ENCODE data around the gene BTN2A1. TPM values are rescaled to one million over a fixed set of nuclear protein-coding genes. Genes with fewer than 3 reads are reported as not detected.

The BTN2A1 gene
- total RNA-seq, result 5.2 and 6.8 TPM in 2 replicates

DNA sequence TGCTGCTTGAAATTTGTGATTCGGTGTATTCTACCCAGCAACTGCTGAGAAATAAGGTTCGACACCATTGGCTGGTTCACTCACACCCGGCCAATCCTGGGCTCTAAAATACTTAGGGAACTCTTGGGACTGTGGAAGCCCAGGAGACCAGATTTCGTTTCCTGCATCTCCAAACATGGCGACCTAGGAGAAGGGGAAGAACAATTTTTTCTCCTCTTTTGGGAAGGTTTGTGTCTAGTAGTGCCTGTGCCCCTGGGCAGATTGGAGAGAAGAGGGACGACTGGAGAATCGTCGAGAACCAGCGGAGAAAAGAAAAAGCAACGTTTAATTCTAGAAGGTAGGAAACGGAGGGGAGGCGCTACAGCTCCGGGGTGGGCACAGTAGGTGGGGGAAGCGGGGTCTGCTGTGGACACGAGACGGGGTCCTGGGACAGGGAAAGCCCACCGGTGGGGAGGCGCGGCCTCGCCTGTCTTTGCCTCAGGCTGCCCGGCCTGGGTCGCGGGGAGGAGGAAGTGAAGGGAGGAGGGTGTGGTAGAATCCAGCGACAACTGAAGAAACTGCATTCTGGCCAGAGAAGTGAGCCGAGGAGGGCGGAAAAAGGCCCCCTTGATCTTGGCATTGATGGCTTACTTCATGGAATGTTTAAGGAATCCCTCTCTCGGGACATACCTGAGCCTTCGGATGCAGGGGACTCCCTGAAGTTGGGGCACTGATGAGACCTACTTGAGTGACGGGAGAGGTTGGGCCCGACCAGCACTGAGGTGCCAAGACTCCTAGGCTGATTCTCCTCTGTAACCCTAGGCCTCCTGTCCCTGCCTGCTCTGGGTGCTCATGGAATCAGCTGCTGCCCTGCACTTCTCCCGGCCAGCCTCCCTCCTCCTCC lies at the start of gene BTN2A1:
BTN2A1 (plus strand) TSS at position 150 of the 883 bp plus-strand sequence; CDS start at position 832, 682 bp downstream.

DNA sequence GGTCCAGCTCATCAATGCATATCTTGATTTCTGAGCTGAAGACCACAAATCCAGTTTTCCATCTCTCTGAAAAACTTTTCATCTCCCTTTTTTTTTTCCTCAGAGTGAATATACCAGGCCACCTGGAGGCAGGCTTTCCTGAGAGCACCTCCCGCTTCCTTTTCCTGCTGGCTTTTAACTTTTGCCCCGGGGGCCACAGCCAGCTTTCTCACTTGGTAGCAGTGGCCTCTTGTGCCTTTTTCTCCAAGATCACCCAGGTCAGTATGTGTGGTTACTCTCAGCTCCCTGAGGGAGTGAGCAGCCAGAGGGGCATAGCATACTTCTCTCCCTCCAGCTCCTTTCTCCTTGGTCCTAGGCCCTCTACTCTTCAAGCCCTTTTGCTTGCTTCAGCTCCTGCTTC lies 42.3 kb downstream of the BTN2A1 start, which contains the start of gene BTN1A1:
BTN1A1 (plus strand) TSS at position 202 of the 400 bp plus-strand sequence. CDS start 984 bp downstream, outside the sequence.

Other genes starting within 250 kb of the BTN2A1 start
- gene BTN3A2, start 92.8 kb upstream of the BTN2A1 start, total RNA-seq, result 21.6 and 24.9 TPM in 2 replicates
- gene BTN2A2, start 74.8 kb upstream of the BTN2A1 start, total RNA-seq, result 2.1 and 3.8 TPM in 2 replicates
- gene BTN3A1, start 55.7 kb upstream of the BTN2A1 start, total RNA-seq, result 11.5 and 14.2 TPM in 2 replicates
- 28.7 and 29.7 TPM in 2 replicates for gene BTN3A3, start 17.5 kb upstream of the BTN2A1 start, total RNA-seq
- not detected in 2 replicates for gene BTN1A1, start 42.3 kb downstream of the BTN2A1 start, total RNA-seq
- 33.6 and 42.6 TPM in 2 replicates for gene HMGN4, start 80.4 kb downstream of the BTN2A1 start, total RNA-seq
- gene ABT1, start 139.0 kb downstream of the BTN2A1 start, total RNA-seq, result 8.1 and 11.7 TPM in 2 replicates
- gene ZNF322, start 201.8 kb downstream of the BTN2A1 start, total RNA-seq, result 11.7 and 13.6 TPM in 2 replicates